ENCODE results near the gene GCSAM.

The GCSAM gene

GRCh38 chr3:112117415-112117814, 15.6 kb downstream of the GCSAM start:
- H3K4me3 ChIP-seq (ENCODE audit: low read depth in 1 of 2, low read length in 2 of 2) = no peak overlapping the region
- no peaks in the 10 kb centered on the region for H3K27me3 ChIP-seq (ENCODE audit: control insufficient read depth in 1 of 2, insufficient read depth in 2 of 2, low read length in 2 of 2)
- no peak overlapping the region for H3K27ac ChIP-seq (ENCODE audit: low read depth, low read length)
- no peaks in the 10 kb centered on the region for H3K4me1 ChIP-seq (ENCODE audit: insufficient read depth, low read length)
- no peaks in the 10 kb centered on the region for H3K9me3 ChIP-seq (ENCODE audit: low read length)
- no peak overlapping the region for H3K9ac ChIP-seq (ENCODE audit: low read length)
- H3K36me3 ChIP-seq (ENCODE audit: insufficient read depth, low read length) = no peaks in the 10 kb centered on the region

GRCh38 chr3:112116748-112117186, 16.3 kb downstream of the GCSAM start:
- Histone ChIP-seq H3K4me1 (ENCODE audit: insufficient read depth, low read length) (no peaks in the 10 kb centered on the region), H3K36me3 (ENCODE audit: insufficient read depth, low read length) (no peaks in the 10 kb centered on the region), H3K9ac (ENCODE audit: low read length) (no peak overlapping the region), H3K27me3 (ENCODE audit: control insufficient read depth in 1 of 2, insufficient read depth in 2 of 2, low read length in 2 of 2) (no peaks in the 10 kb centered on the region), H3K27ac (ENCODE audit: low read depth, low read length) (no peak overlapping the region), H3K4me3 (ENCODE audit: low read depth in 1 of 2, low read length in 2 of 2) (no peak overlapping the region), H3K9me3 (ENCODE audit: low read length) (no peaks in the 10 kb centered on the region)

- Histone ChIP-seq H3K9me3 (ENCODE audit: low read length) (no peaks in the 10 kb centered on the region), H3K4me1 (ENCODE audit: insufficient read depth, low read length) (no peaks in the 10 kb centered on the region), H3K27ac (ENCODE audit: low read depth, low read length) (no peak overlapping the region), H3K36me3 (ENCODE audit: insufficient read depth, low read length) (no peaks in the 10 kb centered on the region), H3K9ac (ENCODE audit: low read length) (no peak overlapping the region), H3K4me3 (ENCODE audit: low read depth in 1 of 2, low read length in 2 of 2) (no peak overlapping the region), H3K27me3 (ENCODE audit: control insufficient read depth in 1 of 2, insufficient read depth in 2 of 2, low read length in 2 of 2) (no peaks in the 10 kb centered on the region)
Measured at GRCh38 chr3:112115806-112116383, 17.2 kb downstream of the GCSAM start.

GRCh38 chr3:112115161-112115739, 17.8 kb downstream of the GCSAM start:
- no peaks in the 10 kb centered on the region for H3K4me1 ChIP-seq (ENCODE audit: insufficient read depth, low read length)
- H3K27ac ChIP-seq (ENCODE audit: low read depth, low read length) = no peak overlapping the region

GRCh38 chr3:112114576-112115160, 18.4 kb downstream of the GCSAM start:
- Histone ChIP-seq H3K9me3 (ENCODE audit: low read length) (no peaks in the 10 kb centered on the region), H3K27me3 (ENCODE audit: control insufficient read depth in 1 of 2, insufficient read depth in 2 of 2, low read length in 2 of 2) (no peaks in the 10 kb centered on the region), H3K27ac (ENCODE audit: low read depth, low read length) (no peak overlapping the region), H3K9ac (ENCODE audit: low read length) (no peak overlapping the region), H3K4me3 (ENCODE audit: low read depth in 1 of 2, low read length in 2 of 2) (no peak overlapping the region), H3K4me1 (ENCODE audit: insufficient read depth, low read length) (no peaks in the 10 kb centered on the region), H3K36me3 (ENCODE audit: insufficient read depth, low read length) (no peaks in the 10 kb centered on the region)

More at GRCh38 chr3:112115161-112115739, 17.8 kb downstream of the GCSAM start:
- no peak overlapping the region for H3K4me3 ChIP-seq (ENCODE audit: low read depth in 1 of 2, low read length in 2 of 2)
- no peak overlapping the region for H3K9ac ChIP-seq (ENCODE audit: low read length)
- no peaks in the 10 kb centered on the region for H3K9me3 ChIP-seq (ENCODE audit: low read length)
- H3K36me3 ChIP-seq (ENCODE audit: insufficient read depth, low read length) = no peaks in the 10 kb centered on the region
- no peaks in the 10 kb centered on the region for H3K27me3 ChIP-seq (ENCODE audit: control insufficient read depth in 1 of 2, insufficient read depth in 2 of 2, low read length in 2 of 2)

GRCh38 chr3:112111785-112112402, 21.2 kb downstream of the GCSAM start:
- no peaks in the 10 kb centered on the region for H3K9me3 ChIP-seq (ENCODE audit: low read length)
- no peaks in the 10 kb centered on the region for H3K36me3 ChIP-seq (ENCODE audit: insufficient read depth, low read length)
- no peak overlapping the region for H3K9ac ChIP-seq (ENCODE audit: low read length)

GRCh38 chr3:112109322-112109721, 23.7 kb downstream of the GCSAM start:
- no peak overlapping the region for H3K9ac ChIP-seq (ENCODE audit: low read length)
- no peaks in the 10 kb centered on the region for H3K9me3 ChIP-seq (ENCODE audit: low read length)
- no peaks in the 10 kb centered on the region for H3K36me3 ChIP-seq (ENCODE audit: insufficient read depth, low read length)
- no peaks in the 10 kb centered on the region for H3K27me3 ChIP-seq (ENCODE audit: control insufficient read depth in 1 of 2, insufficient read depth in 2 of 2, low read length in 2 of 2)
- no peak overlapping the region for H3K27ac ChIP-seq (ENCODE audit: low read depth, low read length)
- no peak overlapping the region for H3K4me3 ChIP-seq (ENCODE audit: low read depth in 1 of 2, low read length in 2 of 2)
- H3K4me1 ChIP-seq (ENCODE audit: insufficient read depth, low read length) = no peaks in the 10 kb centered on the region

More at GRCh38 chr3:112111785-112112402, 21.2 kb downstream of the GCSAM start:
- no peaks in the 10 kb centered on the region for H3K27me3 ChIP-seq (ENCODE audit: control insufficient read depth in 1 of 2, insufficient read depth in 2 of 2, low read length in 2 of 2)
- no peaks in the 10 kb centered on the region for H3K4me1 ChIP-seq (ENCODE audit: insufficient read depth, low read length)
- no peak overlapping the region for H3K27ac ChIP-seq (ENCODE audit: low read depth, low read length)
- H3K4me3 ChIP-seq (ENCODE audit: low read depth in 1 of 2, low read length in 2 of 2) = no peak overlapping the region

- Histone ChIP-seq H3K9ac (ENCODE audit: low read length) (no peak overlapping the region), H3K27me3 (ENCODE audit: control insufficient read depth in 1 of 2, insufficient read depth in 2 of 2, low read length in 2 of 2) (no peaks in the 10 kb centered on the region), H3K4me3 (ENCODE audit: low read depth in 1 of 2, low read length in 2 of 2) (no peak overlapping the region), H3K27ac (ENCODE audit: low read depth, low read length) (no peak overlapping the region), H3K9me3 (ENCODE audit: low read length) (no peaks in the 10 kb centered on the region), H3K4me1 (ENCODE audit: insufficient read depth, low read length) (no peaks in the 10 kb centered on the region), H3K36me3 (ENCODE audit: insufficient read depth, low read length) (no peaks in the 10 kb centered on the region)
Measured at GRCh38 chr3:112104774-112105173, 28.3 kb downstream of the GCSAM start.

- no peaks in the 10 kb centered on the region for H3K27me3 ChIP-seq (ENCODE audit: control insufficient read depth in 1 of 2, insufficient read depth in 2 of 2, low read length in 2 of 2)
- H3K36me3 ChIP-seq (ENCODE audit: insufficient read depth, low read length) = no peaks in the 10 kb centered on the region
- H3K4me3 ChIP-seq (ENCODE audit: low read depth in 1 of 2, low read length in 2 of 2) = no peak overlapping the region
- H3K4me1 ChIP-seq (ENCODE audit: insufficient read depth, low read length) = no peaks in the 10 kb centered on the region
- no peak overlapping the region for H3K27ac ChIP-seq (ENCODE audit: low read depth, low read length)
- H3K9ac ChIP-seq (ENCODE audit: low read length) = no peak overlapping the region
- H3K9me3 ChIP-seq (ENCODE audit: low read length) = no peaks in the 10 kb centered on the region
Measured at GRCh38 chr3:112101916-112102315, 31.1 kb downstream of the GCSAM start.

- Histone ChIP-seq H3K36me3 (ENCODE audit: insufficient read depth, low read length) (no peaks in the 10 kb centered on the region), H3K9ac (ENCODE audit: low read length) (no peak overlapping the region), H3K4me1 (ENCODE audit: insufficient read depth, low read length) (no peaks in the 10 kb centered on the region), H3K9me3 (ENCODE audit: low read length) (no peaks in the 10 kb centered on the region), H3K27ac (ENCODE audit: low read depth, low read length) (no peak overlapping the region), H3K27me3 (ENCODE audit: control insufficient read depth in 1 of 2, insufficient read depth in 2 of 2, low read length in 2 of 2) (no peaks in the 10 kb centered on the region), H3K4me3 (ENCODE audit: low read depth in 1 of 2, low read length in 2 of 2) (no peak overlapping the region)
Measured at GRCh38 chr3:112097378-112097777, 35.7 kb downstream of the GCSAM start.

- Histone ChIP-seq H3K4me3 (ENCODE audit: low read depth in 1 of 2, low read length in 2 of 2) (no peak overlapping the region), H3K27me3 (ENCODE audit: control insufficient read depth in 1 of 2, insufficient read depth in 2 of 2, low read length in 2 of 2) (no peaks in the 10 kb centered on the region), H3K9ac (ENCODE audit: low read length) (no peak overlapping the region), H3K9me3 (ENCODE audit: low read length) (no peaks in the 10 kb centered on the region), H3K4me1 (ENCODE audit: insufficient read depth, low read length) (no peaks in the 10 kb centered on the region), H3K27ac (ENCODE audit: low read depth, low read length) (no peak overlapping the region), H3K36me3 (ENCODE audit: insufficient read depth, low read length) (no peaks in the 10 kb centered on the region)
Measured at GRCh38 chr3:112096176-112096575, 36.9 kb downstream of the GCSAM start.

All from muscle layer of colon (tissue), 2 donors.